GM12864 (cell line): ENCODE results near the gene ATIC.

Experiments used
- DNase-seq: peaks from one replicate; pipeline ENCODE4 v3.0.0-alpha.2; 2011; ENCODE audit warnings: low read depth
- H3K4me3 ChIP-seq: 2 replicates; pipeline ENCODE4 v1.5.1; 2011; ENCODE audit warnings: mild to moderate bottlenecking, low read depth, low read length, control low read depth
- TF ChIP-seq, protein P1 (sequence below): IDR thresholded peaks from 2 replicates; pipeline ENCODE4 v1.5.1; 2011; ENCODE audit warnings: low read depth, mild to moderate bottlenecking, moderate library complexity, low read length, control low read depth, inconsistent platforms; ENCODE audit errors: missing control alignments

ATIC gene

DNA sequence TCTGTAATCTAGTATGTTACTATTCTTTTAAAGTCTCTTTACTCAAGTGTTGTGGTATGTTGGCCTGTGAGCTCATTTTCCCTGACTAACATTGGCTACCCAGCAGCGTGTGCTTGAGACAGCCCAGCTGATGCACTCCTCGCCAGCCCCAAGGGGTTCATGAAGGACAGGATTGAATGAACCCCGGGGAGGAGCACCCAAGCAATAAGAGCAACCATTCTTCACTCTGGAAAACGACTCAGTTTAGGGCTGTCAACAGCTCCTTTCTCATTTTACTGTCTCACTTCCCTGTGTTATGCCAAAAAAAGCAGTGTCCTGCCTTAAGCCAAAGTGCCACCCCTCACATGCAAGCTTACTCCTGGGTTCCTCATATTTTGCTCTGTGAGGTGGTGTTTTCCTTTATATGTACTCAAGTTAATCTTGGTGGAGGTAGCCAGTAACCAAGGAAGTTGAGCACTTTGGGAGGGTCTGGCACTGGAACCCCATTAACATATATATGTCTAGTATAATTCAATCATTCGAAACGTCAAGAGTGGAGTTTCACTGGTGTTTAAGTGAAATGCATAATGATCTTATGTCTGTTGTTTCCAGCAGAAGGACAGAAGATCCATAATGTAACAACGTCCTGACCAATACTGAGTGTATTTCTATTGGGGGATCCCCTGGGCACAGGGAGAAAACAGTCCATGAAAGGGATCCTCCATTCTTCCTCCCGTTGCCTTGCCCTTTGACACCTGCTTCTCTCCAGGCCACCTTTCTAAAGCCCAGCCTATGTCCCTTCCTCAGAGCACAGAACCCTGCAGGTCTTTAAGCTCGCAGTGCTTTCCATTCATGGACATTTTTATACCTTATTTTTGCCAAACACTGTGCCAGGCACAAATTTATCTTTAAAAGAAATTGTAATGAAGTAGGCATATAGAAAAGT lies 43.2 kb downstream of the ATIC start:
- no peak overlapping the region for H3K4me3 ChIP-seq
- TF ChIP-seq, protein P1, sequence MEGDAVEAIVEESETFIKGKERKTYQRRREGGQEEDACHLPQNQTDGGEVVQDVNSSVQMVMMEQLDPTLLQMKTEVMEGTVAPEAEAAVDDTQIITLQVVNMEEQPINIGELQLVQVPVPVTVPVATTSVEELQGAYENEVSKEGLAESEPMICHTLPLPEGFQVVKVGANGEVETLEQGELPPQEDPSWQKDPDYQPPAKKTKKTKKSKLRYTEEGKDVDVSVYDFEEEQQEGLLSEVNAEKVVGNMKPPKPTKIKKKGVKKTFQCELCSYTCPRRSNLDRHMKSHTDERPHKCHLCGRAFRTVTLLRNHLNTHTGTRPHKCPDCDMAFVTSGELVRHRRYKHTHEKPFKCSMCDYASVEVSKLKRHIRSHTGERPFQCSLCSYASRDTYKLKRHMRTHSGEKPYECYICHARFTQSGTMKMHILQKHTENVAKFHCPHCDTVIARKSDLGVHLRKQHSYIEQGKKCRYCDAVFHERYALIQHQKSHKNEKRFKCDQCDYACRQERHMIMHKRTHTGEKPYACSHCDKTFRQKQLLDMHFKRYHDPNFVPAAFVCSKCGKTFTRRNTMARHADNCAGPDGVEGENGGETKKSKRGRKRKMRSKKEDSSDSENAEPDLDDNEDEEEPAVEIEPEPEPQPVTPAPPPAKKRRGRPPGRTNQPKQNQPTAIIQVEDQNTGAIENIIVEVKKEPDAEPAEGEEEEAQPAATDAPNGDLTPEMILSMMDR, result no peak
- no peak for DNase-seq

DNA sequence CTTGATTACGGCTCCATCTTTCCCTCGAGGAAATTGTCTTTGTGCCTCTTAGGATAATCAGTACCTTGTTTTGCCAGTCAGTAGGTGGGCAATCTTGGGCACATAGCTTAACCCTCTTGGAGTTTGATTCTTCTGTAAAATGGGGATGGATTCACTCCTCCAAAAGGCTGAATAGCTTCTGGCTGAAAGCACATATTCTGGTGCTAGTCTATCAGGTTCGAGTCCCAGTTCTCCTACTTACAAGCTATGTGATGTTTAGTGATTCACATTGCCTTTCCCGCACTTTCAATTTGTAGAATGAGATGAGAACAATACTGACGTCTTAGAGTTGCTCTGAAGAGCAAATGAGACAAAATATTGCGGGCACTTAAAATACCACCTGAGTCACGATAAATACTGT lies 43.9 kb downstream of the ATIC start:
- TF ChIP-seq, protein P1, result no peak
- H3K4me3 ChIP-seq, result no peak overlapping the region
- no peak for DNase-seq

DNA sequence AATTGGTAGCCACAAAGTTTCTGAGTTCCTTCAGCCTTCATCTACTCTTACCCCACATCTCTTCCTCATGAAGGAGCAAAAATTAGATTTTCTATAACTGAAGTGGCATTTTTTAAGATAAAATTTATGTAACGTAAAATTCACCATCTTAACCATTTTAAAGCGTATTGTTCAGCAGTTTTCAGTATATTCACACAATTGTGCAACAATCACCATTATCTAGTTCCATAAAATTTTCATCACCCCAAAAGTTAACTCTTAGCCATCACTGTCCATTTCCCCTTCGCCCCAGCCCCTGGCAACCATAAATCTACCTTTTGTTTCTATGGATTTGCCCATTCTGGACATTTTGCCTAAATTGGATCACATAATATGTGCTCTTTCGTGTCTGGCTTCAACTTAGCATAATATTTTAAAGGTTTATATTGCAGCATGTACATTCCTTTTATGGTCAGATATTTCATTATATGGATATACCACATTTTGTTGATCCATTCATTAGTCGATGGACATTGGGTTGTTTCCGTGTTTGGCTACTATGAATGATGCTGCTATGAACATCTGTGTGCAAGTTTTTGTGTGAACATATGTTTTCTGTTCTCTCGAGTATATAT lies 44.6 kb downstream of the ATIC start:
- TF ChIP-seq, protein P1, result no peak
- DNase-seq, result no peak
- no peak overlapping the region for H3K4me3 ChIP-seq

DNA sequence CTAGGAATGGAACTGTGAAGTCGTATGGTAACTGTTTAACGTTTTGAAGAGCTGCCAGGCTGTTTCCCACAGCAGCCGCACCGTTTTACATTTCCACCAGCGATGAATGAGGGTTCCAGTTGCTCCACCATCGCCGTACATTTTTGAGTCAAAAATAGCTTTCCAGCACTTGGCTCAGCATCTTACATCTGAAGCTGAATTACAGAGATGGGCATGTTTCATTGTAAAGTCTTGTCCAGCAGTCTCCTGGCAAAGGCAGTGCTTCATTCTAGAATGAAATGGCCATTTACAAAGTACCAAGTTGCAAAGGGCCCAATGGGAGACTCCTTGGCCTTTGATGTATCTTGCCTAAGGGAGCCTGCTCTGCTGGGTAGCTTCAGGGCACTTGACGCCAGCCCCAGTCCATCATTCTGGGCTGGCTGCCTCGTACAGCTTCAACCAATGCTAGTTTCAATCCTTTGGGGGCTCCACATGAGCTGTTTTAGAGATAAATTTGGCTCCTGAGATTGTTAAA lies 45.1 kb downstream of the ATIC start:
- DNase-seq, result no peak
- no peak overlapping the region for H3K4me3 ChIP-seq
- TF ChIP-seq, protein P1, result no peak

DNA sequence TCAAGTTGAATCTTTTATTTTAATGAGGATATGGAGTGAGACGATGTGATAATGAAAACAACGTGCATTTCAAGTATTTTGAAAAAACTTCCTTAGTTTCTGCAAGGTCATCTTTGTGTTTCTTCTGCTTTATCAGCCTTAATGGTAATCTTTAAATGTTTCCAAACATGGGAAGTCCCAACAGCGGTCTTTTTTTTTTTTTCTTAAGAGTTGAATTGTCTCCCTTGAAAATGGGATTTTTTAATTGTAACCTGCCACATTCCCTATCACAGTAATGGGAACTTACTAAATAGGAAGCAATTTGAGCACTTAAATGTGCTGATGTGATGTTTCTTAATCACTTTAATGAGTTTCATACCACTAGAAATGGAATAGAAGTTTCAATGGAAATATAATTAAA lies 45.8 kb downstream of the ATIC start:
- TF ChIP-seq, protein P1, result no peak
- H3K4me3 ChIP-seq, result no peak overlapping the region
- DNase-seq, result no peak

DNA sequence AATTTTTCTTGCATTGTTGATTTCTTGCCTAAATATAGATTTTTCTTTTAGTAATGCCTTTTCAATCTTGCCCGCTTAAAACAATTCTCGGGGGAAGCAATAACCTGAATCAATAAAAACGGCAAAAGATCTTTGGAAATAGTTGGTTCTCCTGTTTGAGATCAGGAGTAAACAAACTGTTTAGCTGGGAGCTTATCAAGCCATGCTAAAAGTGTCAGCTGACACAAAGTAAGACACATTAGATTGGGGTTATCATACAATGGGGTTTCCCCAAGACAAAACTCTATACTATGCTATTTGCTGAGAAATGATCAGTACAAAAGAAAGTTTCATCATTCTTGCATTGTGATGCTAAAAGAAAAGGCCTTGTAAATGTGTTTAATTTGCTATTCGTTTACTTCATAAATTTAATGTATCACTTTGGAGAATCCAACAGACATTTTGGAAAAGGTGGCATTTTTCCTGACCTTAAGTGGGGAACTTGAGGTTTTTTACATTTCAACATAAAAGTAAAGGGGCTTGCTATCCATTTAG lies 46.5 kb downstream of the ATIC start:
- no peak for DNase-seq
- no peak overlapping the region for H3K4me3 ChIP-seq
- TF ChIP-seq, protein P1, result no peak
